Choroid plexus epithelial cell (primary cell): Measurements from ENCODE around the gene TAF13.

Experiments
- DNase-seq: peaks from one replicate; pipeline ENCODE4 v3.0.0-alpha.2; 2010; ENCODE audit warnings: low read depth
- H3K4me3 ChIP-seq: 2 replicates; pipeline ENCODE4 v1.5.1; 2011; ENCODE audit warnings: low read depth, mild to moderate bottlenecking, control low read depth, low read length, moderate library complexity
- TF ChIP-seq, protein P1 (sequence below): conservative IDR thresholded peaks from 2 replicates; pipeline ENCODE4 v1.5.1; 2011; ENCODE audit warnings: low read depth, mild to moderate bottlenecking, control low read depth, inconsistent platforms, low read length, moderate library complexity

Gene TAF13

DNA sequence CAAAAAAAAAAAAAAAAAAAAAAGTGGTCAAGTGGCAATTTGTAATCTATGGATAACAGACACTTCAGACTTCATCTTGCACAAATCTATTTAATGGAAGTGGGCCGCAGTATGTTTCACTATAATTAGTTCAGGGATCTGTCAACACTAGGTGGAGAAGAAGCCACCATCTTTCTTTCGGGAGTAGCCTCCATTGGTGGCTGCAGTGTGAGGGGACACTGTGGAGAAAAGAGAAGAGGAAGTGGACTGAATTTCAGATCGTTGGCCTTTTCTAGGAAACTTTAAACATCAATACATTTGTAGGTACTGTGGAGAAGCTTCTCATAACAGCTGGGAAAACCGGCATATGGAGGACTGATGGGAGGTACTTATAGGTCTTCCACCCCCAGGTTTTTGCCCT, 30.1 kb upstream of the TAF13 start:
- TF ChIP-seq, protein P1, sequence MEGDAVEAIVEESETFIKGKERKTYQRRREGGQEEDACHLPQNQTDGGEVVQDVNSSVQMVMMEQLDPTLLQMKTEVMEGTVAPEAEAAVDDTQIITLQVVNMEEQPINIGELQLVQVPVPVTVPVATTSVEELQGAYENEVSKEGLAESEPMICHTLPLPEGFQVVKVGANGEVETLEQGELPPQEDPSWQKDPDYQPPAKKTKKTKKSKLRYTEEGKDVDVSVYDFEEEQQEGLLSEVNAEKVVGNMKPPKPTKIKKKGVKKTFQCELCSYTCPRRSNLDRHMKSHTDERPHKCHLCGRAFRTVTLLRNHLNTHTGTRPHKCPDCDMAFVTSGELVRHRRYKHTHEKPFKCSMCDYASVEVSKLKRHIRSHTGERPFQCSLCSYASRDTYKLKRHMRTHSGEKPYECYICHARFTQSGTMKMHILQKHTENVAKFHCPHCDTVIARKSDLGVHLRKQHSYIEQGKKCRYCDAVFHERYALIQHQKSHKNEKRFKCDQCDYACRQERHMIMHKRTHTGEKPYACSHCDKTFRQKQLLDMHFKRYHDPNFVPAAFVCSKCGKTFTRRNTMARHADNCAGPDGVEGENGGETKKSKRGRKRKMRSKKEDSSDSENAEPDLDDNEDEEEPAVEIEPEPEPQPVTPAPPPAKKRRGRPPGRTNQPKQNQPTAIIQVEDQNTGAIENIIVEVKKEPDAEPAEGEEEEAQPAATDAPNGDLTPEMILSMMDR: no peak
- no peak overlapping the region for H3K4me3 ChIP-seq
- no peak for DNase-seq

DNA sequence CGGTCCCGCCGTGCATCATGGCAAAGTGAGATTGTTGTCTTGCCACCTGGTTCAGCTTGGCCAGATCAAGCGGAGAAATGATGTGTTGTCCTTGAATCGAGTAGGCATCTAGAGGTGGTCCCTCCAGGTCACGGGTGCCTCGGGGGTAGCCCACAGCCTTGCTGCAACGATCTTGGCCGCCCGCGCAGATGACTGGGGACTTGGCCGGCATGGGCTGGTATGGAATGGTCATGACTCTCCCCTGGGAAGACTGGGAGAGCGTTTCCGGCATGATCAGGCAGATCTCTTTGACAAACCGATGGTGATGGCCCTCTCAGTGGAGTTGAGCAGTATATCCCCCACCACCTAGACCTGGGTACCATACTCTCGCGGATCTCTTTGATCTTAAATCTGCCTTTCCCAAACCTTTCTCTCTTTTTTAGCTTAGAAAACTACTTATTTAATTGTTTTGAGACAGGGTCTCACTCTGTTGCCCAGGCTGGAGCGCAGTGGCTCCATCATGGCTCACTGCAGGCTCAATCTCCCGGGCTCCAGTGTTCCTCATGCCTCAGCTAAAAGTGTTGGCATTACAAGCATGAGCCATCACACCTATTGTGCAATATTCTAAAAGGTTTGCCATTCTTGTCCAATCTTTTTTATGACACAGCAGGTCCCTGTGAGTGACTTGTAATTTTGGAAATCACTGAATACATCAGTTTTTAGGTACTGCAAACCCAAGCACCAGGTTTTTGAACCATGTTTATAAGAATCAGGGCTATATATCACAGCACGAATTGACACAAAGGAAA, 28.8 kb upstream of the TAF13 start:
- TF ChIP-seq, protein P1: no peak
- no peak for DNase-seq
- no peak overlapping the region for H3K4me3 ChIP-seq

DNA sequence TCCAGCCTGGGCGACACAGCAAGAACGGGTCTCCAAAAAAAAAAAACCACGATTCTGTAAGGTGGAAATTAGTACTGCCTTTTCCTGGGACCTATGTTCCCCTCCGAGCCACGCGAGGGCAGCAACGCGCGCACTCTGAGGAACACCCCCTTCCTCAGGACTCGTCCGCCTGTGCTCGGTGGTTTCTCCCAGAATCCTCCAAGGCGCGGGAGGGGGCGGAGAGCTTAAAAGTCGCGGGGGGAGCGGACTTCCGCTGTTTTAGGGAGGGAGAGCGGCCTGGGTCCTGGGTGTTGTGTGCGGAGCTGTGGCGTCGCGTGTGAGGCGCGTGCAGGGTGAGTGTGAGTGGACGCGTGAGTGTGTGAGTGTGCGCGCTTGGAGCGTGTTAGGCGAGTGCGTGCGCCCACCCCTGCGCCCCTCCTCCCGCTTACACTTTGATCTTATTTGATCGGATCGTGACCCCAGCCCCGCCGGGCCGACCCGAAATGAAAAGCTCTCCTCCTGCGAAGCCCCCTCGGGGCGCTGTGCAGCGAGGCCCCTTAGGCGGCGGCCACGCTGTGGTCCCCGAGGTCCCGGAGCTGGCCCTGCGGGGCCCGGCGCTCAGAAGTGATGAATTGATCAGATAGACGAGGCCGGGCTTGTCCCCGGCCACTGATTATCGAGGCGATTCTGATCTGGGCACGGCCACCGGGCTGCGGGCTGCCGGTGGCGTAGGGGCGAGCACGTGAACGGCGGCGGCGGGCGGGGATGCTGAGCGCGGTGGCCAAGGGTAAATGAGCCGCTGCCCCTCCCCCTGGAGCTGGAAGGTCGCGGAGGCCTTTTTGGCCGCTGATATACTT, 24.4 kb upstream of the TAF13 start:
- DNase-seq: peak; percentile 98
- peak overlapping the region; percentile 77 for H3K4me3 ChIP-seq
- TF ChIP-seq, protein P1: peak; percentile 87

DNA sequence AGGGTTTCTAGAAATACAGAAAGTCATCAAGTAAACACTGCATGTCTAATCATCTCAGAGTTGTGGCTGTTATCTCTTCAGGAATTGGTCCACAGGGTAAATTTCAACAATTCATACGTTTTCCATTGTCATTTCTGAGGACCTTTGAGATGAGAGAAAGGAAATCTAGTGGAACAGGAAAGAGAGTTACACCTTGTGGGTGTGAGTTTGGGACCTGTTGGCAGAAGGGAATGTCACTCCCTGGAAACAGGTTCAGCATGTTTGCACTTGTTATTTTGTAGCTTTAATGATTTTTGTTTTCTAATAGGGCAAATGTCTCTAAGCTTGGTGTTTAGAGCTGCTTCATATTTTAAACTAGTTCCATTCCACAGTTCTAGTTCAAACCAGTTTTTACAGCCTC, 20.3 kb upstream of the TAF13 start:
- no peak overlapping the region for H3K4me3 ChIP-seq
- no peak for DNase-seq
- TF ChIP-seq, protein P1: no peak

DNA sequence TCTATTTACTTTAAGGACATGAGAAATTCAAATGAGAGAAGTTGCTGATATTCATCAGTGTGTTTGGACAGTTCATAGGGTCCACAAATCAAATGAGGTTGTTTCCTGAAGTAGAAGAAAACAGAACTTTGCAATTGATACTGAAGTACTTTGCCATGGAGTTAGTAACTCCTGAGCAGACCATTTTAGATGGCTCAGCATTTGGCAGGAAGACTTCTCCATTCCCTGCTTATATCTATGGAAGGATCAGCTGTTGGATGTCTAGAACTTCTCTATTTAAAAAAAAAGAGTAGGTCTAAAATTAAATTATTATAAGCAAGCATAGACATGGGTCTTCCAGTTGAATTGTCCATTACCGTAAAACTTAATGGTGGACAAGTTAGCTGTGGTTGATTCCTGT, 19.8 kb upstream of the TAF13 start:
- no peak overlapping the region for H3K4me3 ChIP-seq
- TF ChIP-seq, protein P1: no peak
- DNase-seq: no peak

DNA sequence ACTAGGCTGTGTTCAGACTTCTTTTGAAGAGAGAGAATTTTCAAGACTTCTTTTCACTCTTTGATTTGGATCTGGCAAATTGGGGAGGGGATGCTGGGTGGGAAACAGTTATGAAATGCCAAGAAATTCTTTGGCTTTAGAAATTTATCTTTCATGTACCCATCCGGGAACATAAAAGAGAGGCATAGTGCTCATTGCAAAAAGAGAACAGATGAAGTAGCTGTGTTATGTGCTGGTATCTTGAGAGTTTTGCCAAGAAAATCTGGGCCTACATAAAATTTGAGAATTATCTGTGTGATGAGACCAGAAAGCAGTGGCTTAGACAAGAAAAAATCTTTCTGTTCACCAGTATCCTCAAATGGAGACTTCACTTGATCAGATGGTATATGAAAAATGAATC, 19.1 kb upstream of the TAF13 start:
- DNase-seq: no peak
- TF ChIP-seq, protein P1: no peak
- H3K4me3 ChIP-seq: no peak overlapping the region

DNA sequence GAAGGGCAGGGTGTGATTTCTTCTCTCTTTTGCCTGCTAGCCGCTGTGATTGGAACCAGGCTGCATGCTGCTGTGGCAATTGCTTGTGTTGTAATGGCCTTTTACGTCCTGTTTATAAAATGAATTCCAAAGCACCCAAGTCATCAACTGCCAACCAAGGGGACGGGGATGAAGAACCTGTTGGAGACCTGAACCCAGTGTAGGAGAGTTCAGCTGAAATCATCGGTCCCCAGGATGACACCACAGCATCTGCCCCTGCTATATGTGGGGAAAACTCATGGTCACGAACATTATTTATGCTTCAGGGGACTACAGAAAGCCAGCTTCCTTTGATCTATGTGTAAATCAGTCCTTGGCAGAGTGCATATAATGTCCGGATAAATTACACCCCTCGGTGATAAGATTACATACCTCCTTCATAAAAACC, 18.6 kb upstream of the TAF13 start:
- TF ChIP-seq, protein P1: no peak
- peak; percentile 71 for DNase-seq
- H3K4me3 ChIP-seq: no peak overlapping the region
